Liver (tissue), 9 donors: ENCODE results near the gene PSIP1. TPM values are rescaled to one million over a fixed set of nuclear protein-coding genes. Genes with fewer than 3 reads are reported as not detected.

Experiments
- DNase-seq: peaks from one replicate; pipeline ENCODE4 v3.0.0-alpha.2; 2017; ENCODE audit warnings: low spot score
- H3K27ac ChIP-seq, 2 donors: one replicate each; pipeline ENCODE4 v1.7.0; 2013; ENCODE audit warnings: inconsistent platforms in 2 of 2, low read length in 2 of 2, control low read depth in 1 of 2, low read depth in 1 of 2, mild to moderate bottlenecking in 1 of 2
- H3K27me3 ChIP-seq, 4 donors: one replicate each; pipeline versions ENCODE4 v1.6.1 to v1.7.0; 2013; ENCODE audit warnings: low read length in 3 of 4, inconsistent platforms in 1 of 4, mild to moderate bottlenecking in 1 of 4, moderate library complexity in 1 of 4; ENCODE audit not compliant: control insufficient read depth in 4 of 4, insufficient read depth in 4 of 4
- H3K36me3 ChIP-seq, 4 donors: one replicate each; pipeline versions ENCODE4 v1.6.1 to v1.7.0; 2013; ENCODE audit warnings: low read length in 3 of 4, mild to moderate bottlenecking in 3 of 4, low read depth in 1 of 4, moderate library complexity in 1 of 4; ENCODE audit not compliant: control insufficient read depth in 4 of 4, insufficient read depth in 3 of 4
- H3K4me1 ChIP-seq, 4 donors: one replicate each; pipeline versions ENCODE4 v1.6.1 to v1.7.0; 2013; ENCODE audit warnings: low read length in 3 of 4, mild to moderate bottlenecking in 3 of 4, moderate library complexity in 1 of 4; ENCODE audit not compliant: control insufficient read depth in 4 of 4, insufficient read depth in 4 of 4
- H3K4me3 ChIP-seq, 3 donors: one replicate each; pipeline versions ENCODE4 v1.6.1 to v1.7.0; 2013; ENCODE audit warnings: low read length in 3 of 3, control low read depth in 1 of 3, low read depth in 1 of 3, mild to moderate bottlenecking in 1 of 3
- H3K9ac ChIP-seq, 2 donors: one replicate each; pipeline ENCODE4 v1.7.0; 2013; ENCODE audit warnings: low read length in 2 of 2, mild to moderate bottlenecking in 2 of 2, moderate library complexity in 2 of 2, control low read depth in 1 of 2, low read depth in 1 of 2
- H3K9me3 ChIP-seq, 4 donors: one replicate each; pipeline versions ENCODE4 v1.6.1 to v1.7.0; 2013; ENCODE audit warnings: low read length in 3 of 4; ENCODE audit not compliant: control insufficient read depth in 4 of 4
- CTCF ChIP-seq: fragments of 150-350 bp; IDR thresholded peaks from 2 replicates; pipeline ENCODE4 v1.5.1; 2017; ENCODE audit warnings: improper control_type of control experiment, low read depth, low read length; ENCODE audit not compliant: missing input control
- EGR1 ChIP-seq, 2 donors: IDR thresholded peaks; 2 replicates each; pipeline ENCODE4 v1.6.1; 2016 to 2018; ENCODE audit warnings: antibody characterized with exemption in 2 of 2, low read depth in 2 of 2
- FOXA1 ChIP-seq: IDR thresholded peaks from 2 replicates; pipeline ENCODE4 v1.6.1; 2016; ENCODE audit warnings: antibody characterized with exemption
- FOXA2 ChIP-seq: IDR thresholded peaks from 2 replicates; pipeline ENCODE4 v1.6.1; 2016; ENCODE audit warnings: antibody characterized with exemption
- GABPA ChIP-seq, 2 donors: IDR thresholded peaks in 1 of 2; conservative IDR thresholded peaks in 1 of 2; 2 replicates each; pipeline ENCODE4 v1.6.1; 2016; ENCODE audit warnings: antibody characterized with exemption in 2 of 2, mild to moderate bottlenecking in 1 of 2, moderate library complexity in 1 of 2
- HNF4A ChIP-seq, 2 donors: conservative IDR thresholded peaks; 2 replicates each; pipeline ENCODE4 v1.6.1; 2016; ENCODE audit warnings: antibody characterized with exemption in 2 of 2, mild to moderate bottlenecking in 2 of 2
- HNF4G ChIP-seq: IDR thresholded peaks from 2 replicates; pipeline ENCODE4 v1.6.1; 2016; ENCODE audit warnings: antibody characterized with exemption
- JUND ChIP-seq, 2 donors: IDR thresholded peaks; 2 replicates each; pipeline ENCODE4 v1.6.1; 2016; ENCODE audit warnings: antibody characterized with exemption in 2 of 2
- MAX ChIP-seq: IDR thresholded peaks from 2 replicates; pipeline ENCODE4 v1.6.1; 2016; ENCODE audit warnings: antibody characterized with exemption
- RAD21 ChIP-seq, 2 donors: IDR thresholded peaks; 2 replicates each; pipeline ENCODE4 v1.6.1; 2016; ENCODE audit warnings: antibody characterized with exemption in 2 of 2, mild to moderate bottlenecking in 2 of 2
- REST ChIP-seq: IDR thresholded peaks from 2 replicates; pipeline ENCODE4 v1.6.1; 2016; ENCODE audit warnings: antibody characterized with exemption, mild to moderate bottlenecking
- RXRA ChIP-seq, 2 donors: IDR thresholded peaks; 2 replicates each; pipeline ENCODE4 v1.6.1; 2017 to 2018; ENCODE audit warnings: antibody characterized with exemption in 2 of 2, mild to moderate bottlenecking in 1 of 2
- SP1 ChIP-seq: IDR thresholded peaks from 2 replicates; pipeline ENCODE4 v1.6.1; 2018; ENCODE audit warnings: antibody characterized with exemption, mild to moderate bottlenecking
- TAF1 ChIP-seq: conservative IDR thresholded peaks from 2 replicates; pipeline ENCODE4 v1.6.1; 2016; ENCODE audit warnings: antibody characterized with exemption, mild to moderate bottlenecking
- YY1 ChIP-seq: IDR thresholded peaks from 2 replicates; pipeline ENCODE4 v1.6.1; 2016; ENCODE audit warnings: antibody characterized with exemption, mild to moderate bottlenecking
- WGBS: extraction: QIAGEN DNeasy Blood & Tissue Kit; methylation state at CpG from one replicate; pipeline ENCODE4 v1.1.7; 2013; 5-methylcytosine and 5-hydroxymethylcytosine counted together
- polyA plus RNA-seq, 2 donors: library from polyadenylated mRNA; stranded (reverse) in 1 of 2; unstranded in 1 of 2; fragments of 200-250 nt in 1 of 2; fragments of >200 nt in 1 of 2; fragmentation: Nextera tagmentation in 1 of 2; extraction: Ambion mirVana in 1 of 2; gene quantifications; one replicate each; pipeline versions ENCODE4 v1.2.1 to v1.2.3, GENCODE V29; 2013 to 2015
- total RNA-seq, 2 donors: library from RNA; depleted of rRNA; stranded (reverse); fragments of >200 nt; gene quantifications; one replicate each; pipeline ENCODE4 v1.2.3, GENCODE V29; 2014
- donor health status: healthy.
- donor health status: healthy.
- donor health status: healthy.
- donor health status: healthy.
- donor health status: healthy.

Gene PSIP1
- total and polyA plus RNA-seq, 4 donors = 9.2 to 22.7 (median 13.2) TPM

- TF ChIP-seq FOXA1 (no peak), TAF1 (no peak), HNF4G (no peak), SP1 (no peak), EGR1 (IDR thresholded peaks at IDR 0.05; ENCODE audit: low read depth in 2 of 2) (no peak), RAD21 (IDR thresholded peaks at IDR 0.05) (no peak), FOXA2 (no peak), HNF4A (conservative IDR thresholded peaks at IDR 0.05) (no peak), CTCF (no peak), YY1 (no peak), JUND (IDR thresholded peaks at IDR 0.05) (no peak)
Observed at GRCh38 chr9:15475923-15476536, 34.7 kb downstream of the PSIP1 start (continued).

GRCh38 chr9:15469862-15470261, 40.9 kb downstream of the PSIP1 start:
- Histone ChIP-seq H3K9ac (no peak overlapping the region), H3K27ac (no peak overlapping the region), H3K4me1 (no peaks in the 10 kb centered on the region), H3K36me3 (peaks cover 3 to 27% (median 21%) of the 10 kb centered on the region in 4 donors), H3K9me3 (no peaks in the 10 kb centered on the region), H3K27me3 (no peaks in the 10 kb centered on the region), H3K4me3 (no peak overlapping the region)
- TF ChIP-seq HNF4A (conservative IDR thresholded peaks at IDR 0.05) (no peak), REST (no peak), SP1 (no peak), GABPA (IDR thresholded peaks at IDR 0.05 in 1 of 2, conservative IDR thresholded peaks at IDR 0.05 in 1 of 2) (no peak), RXRA (IDR thresholded peaks at IDR 0.05) (no peak), FOXA1 (no peak)
- WGBS = 95% methylated on average over 2 of the region's 2 CpGs
- DNase-seq = no peak

GRCh38 chr9:15469406-15469805, 41.4 kb downstream of the PSIP1 start:
- H3K27me3 ChIP-seq = no peaks in the 10 kb centered on the region
- TF ChIP-seq MAX (no peak), RXRA (IDR thresholded peaks at IDR 0.05) (no peak), RAD21 (IDR thresholded peaks at IDR 0.05) (no peak), YY1 (no peak)
- peaks cover 3 to 28% (median 22%) of the 10 kb centered on the region in 4 donors for H3K36me3 ChIP-seq
- DNase-seq = no peak
- no peak overlapping the region for H3K9ac ChIP-seq
- no peaks in the 10 kb centered on the region for H3K4me1 ChIP-seq
- H3K27ac ChIP-seq = no peak overlapping the region
- no peaks in the 10 kb centered on the region for H3K9me3 ChIP-seq
- 79% methylated on average over 1 of the region's 1 CpG for WGBS
- H3K4me3 ChIP-seq = no peak overlapping the region
